HCT116 (cell line): ENCODE data around the gene FHIT.

Source experiments
- EGR1 ChIP-seq: IDR thresholded peaks from 2 replicates; pipeline ENCODE4 v1.6.1; 2012; ENCODE audit warnings: low read depth
- TF ChIP-seq, protein P1 (sequence below), 3 experiments: fragments of 200-600 bp in 1 of 3; sonication (generic) in 1 of 3; IDR thresholded peaks in 2 of 3; conservative IDR thresholded peaks in 1 of 3; 2 replicates each; pipeline ENCODE4 v1.5.1; 2012 to 2017; ENCODE audit warnings: low read depth in 2 of 3, low read length in 2 of 3, antibody characterized with exemption in 1 of 3, borderline replicate concordance in 1 of 3, control low read depth in 1 of 3, mild to moderate bottlenecking in 1 of 3, mixed read lengths in 1 of 3, mixed run types in 1 of 3, moderate library complexity in 1 of 3; ENCODE audit not compliant: insufficient read depth in 1 of 3
- TF ChIP-seq, protein P2 (sequence below): IDR thresholded peaks from 2 replicates; pipeline ENCODE4 v1.6.1; 2012
- TF ChIP-seq, protein P3 (sequence below): IDR thresholded peaks from 2 replicates; pipeline ENCODE4 v1.6.1; 2011; ENCODE audit warnings: mild to moderate bottlenecking, low read length, moderate library complexity; ENCODE audit not compliant: insufficient replicate concordance; ENCODE audit errors: extremely low read depth

DNA sequence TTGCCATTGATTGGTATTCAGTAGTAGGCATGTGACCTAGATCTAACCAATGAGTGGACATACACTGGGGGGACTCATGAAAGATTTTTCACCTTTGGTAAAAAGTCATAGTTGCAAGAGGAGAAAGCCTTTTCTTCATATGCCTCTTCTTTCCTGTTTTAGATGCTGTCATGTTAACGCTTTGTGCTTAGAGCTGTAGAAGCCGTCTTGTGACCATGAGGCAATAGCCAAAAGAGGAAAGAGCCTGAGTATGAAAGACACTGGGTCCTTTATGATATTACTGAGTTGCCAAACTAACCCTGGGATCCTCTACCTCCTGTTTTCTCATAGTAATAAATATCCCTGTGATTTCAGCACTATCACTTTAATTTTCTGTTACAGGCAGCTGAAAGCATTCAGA lies 396.0 kb downstream of the FHIT start:
- TF ChIP-seq, protein P1, sequence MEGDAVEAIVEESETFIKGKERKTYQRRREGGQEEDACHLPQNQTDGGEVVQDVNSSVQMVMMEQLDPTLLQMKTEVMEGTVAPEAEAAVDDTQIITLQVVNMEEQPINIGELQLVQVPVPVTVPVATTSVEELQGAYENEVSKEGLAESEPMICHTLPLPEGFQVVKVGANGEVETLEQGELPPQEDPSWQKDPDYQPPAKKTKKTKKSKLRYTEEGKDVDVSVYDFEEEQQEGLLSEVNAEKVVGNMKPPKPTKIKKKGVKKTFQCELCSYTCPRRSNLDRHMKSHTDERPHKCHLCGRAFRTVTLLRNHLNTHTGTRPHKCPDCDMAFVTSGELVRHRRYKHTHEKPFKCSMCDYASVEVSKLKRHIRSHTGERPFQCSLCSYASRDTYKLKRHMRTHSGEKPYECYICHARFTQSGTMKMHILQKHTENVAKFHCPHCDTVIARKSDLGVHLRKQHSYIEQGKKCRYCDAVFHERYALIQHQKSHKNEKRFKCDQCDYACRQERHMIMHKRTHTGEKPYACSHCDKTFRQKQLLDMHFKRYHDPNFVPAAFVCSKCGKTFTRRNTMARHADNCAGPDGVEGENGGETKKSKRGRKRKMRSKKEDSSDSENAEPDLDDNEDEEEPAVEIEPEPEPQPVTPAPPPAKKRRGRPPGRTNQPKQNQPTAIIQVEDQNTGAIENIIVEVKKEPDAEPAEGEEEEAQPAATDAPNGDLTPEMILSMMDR (IDR thresholded peaks at IDR 0.05 in 2 of 3, conservative IDR thresholded peaks at IDR 0.05 in 1 of 3; ENCODE audit: borderline replicate concordance in 1 of 3, insufficient read depth in 1 of 3, low read depth in 2 of 3, low read length in 2 of 3), result no peak
- TF ChIP-seq EGR1, result no peak
- TF ChIP-seq, protein P2, sequence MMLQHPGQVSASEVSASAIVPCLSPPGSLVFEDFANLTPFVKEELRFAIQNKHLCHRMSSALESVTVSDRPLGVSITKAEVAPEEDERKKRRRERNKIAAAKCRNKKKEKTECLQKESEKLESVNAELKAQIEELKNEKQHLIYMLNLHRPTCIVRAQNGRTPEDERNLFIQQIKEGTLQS, result no peak
- TF ChIP-seq, protein P3, sequence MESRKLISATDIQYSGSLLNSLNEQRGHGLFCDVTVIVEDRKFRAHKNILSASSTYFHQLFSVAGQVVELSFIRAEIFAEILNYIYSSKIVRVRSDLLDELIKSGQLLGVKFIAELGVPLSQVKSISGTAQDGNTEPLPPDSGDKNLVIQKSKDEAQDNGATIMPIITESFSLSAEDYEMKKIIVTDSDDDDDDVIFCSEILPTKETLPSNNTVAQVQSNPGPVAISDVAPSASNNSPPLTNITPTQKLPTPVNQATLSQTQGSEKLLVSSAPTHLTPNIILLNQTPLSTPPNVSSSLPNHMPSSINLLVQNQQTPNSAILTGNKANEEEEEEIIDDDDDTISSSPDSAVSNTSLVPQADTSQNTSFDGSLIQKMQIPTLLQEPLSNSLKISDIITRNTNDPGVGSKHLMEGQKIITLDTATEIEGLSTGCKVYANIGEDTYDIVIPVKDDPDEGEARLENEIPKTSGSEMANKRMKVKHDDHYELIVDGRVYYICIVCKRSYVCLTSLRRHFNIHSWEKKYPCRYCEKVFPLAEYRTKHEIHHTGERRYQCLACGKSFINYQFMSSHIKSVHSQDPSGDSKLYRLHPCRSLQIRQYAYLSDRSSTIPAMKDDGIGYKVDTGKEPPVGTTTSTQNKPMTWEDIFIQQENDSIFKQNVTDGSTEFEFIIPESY, result no peak
